HepG2 (cell line): ENCODE measurements around the gene ARHGEF7. TPM values are rescaled to one million over a fixed set of nuclear protein-coding genes. Genes with fewer than 3 reads are reported as not detected.

ENCODE experiments used
- ATAC-seq: fragments of 200-7000 bp; cut with Tn5 transposase; 3 replicates; pipeline ENCODE4 v1.9.1; 2020; ENCODE audit warnings: mild to moderate bottlenecking, moderate library complexity
- BruUV-seq: library from RNA; stranded (reverse); fragments of 400-500 nt; replicated peaks from 2 replicates; lab custom pipeline; 2021; lab: Mats Ljungman, UMichigan
- CTCF ChIA-PET: fragments of 300-600 bp; formaldehyde crosslinking; extraction: SDS; loops from one replicate; lab custom pipeline; 2021; ENCODE audit warnings: low total read pairs, inconsistent platforms, low intra/inter-chr PET ratio; lab: Yijun Ruan, JAX
- POLR2A ChIA-PET: fragments of 350-600 bp; sonication (Branson Sonifier 250); formaldehyde crosslinking; loops from one replicate; lab custom pipeline; 2020; ENCODE audit warnings: antibody characterized with exemption, inconsistent platforms; lab: Yijun Ruan, JAX
- DNase-seq: peaks from one replicate; pipeline ENCODE4 v3.0.0-alpha.2; 2015; ENCODE audit warnings: low spot score
- FAIRE-seq: peaks from 3 replicates; lab custom pipeline; 2011; peaks lifted over from hg19 to GRCh38; lab: Jason Lieb, UNC
- H2AFZ ChIP-seq: one replicate; pipeline ENCODE4 v1.6.1; 2011; ENCODE audit warnings: low read length, inconsistent platforms
- H3K27ac ChIP-seq: fragments of 300-600 bp; 3 replicates; pipeline ENCODE4 v1.8.0; 2011; ENCODE audit warnings: mixed run types, mild to moderate bottlenecking, mixed read lengths, low read length, inconsistent platforms; ENCODE audit not compliant: insufficient read depth; ENCODE audit errors: extremely low read length
- H3K27me3 ChIP-seq, 2 experiments: fragments of 200-600 bp in 1 of 2; 2 replicates in 1 of 2; 3 replicates in 1 of 2; pipeline versions ENCODE4 v1.6.0 to v1.8.0; 2011; ENCODE audit warnings: low read length in 2 of 2, mild to moderate bottlenecking in 2 of 2, moderate library complexity in 2 of 2, inconsistent platforms in 1 of 2; ENCODE audit not compliant: insufficient read depth in 2 of 2, control insufficient read depth in 1 of 2
- H3K36me3 ChIP-seq, 2 experiments: fragments of 200-600 bp in 1 of 2; replicated peaks in 1 of 2; 2 replicates in 1 of 2; 3 replicates in 1 of 2; pipeline versions ENCODE4 v1.5.1 to v1.8.0; 2011; ENCODE audit warnings: low read length in 2 of 2, inconsistent platforms in 1 of 2; ENCODE audit not compliant: insufficient read depth in 2 of 2, control insufficient read depth in 1 of 2
- H3K4me1 ChIP-seq: 2 replicates; pipeline ENCODE4 v1.5.1; 2012; ENCODE audit warnings: low read length, inconsistent platforms; ENCODE audit not compliant: insufficient read depth
- H3K4me2 ChIP-seq: 2 replicates; pipeline ENCODE4 v1.6.0; 2011; ENCODE audit warnings: low read depth, low read length, inconsistent platforms
- H3K4me3 ChIP-seq, 3 experiments: fragments of 200-600 bp in 1 of 3; sonication (generic), shearing (Covaris generic) in 1 of 3; replicated peaks in 1 of 3; 2 replicates each; pipeline ENCODE4 v1.5.1; 2011 to 2016; ENCODE audit warnings: low read length in 3 of 3, inconsistent platforms in 2 of 3, low read depth in 2 of 3, mild to moderate bottlenecking in 2 of 3, control low read depth in 1 of 3, mixed read lengths in 1 of 3; ENCODE audit not compliant: insufficient read depth in 1 of 3
- H3K79me2 ChIP-seq: one replicate; pipeline ENCODE4 v1.6.1; 2011; ENCODE audit warnings: low read length, inconsistent platforms; ENCODE audit not compliant: insufficient read depth
- H3K9ac ChIP-seq: 2 replicates; pipeline ENCODE4 v1.6.0; 2011; ENCODE audit warnings: mild to moderate bottlenecking, low read depth, low read length, inconsistent platforms; ENCODE audit not compliant: insufficient read depth
- H3K9me3 ChIP-seq: 2 replicates; pipeline ENCODE4 v1.5.1; 2012; ENCODE audit warnings: mild to moderate bottlenecking, low read length
- H4K20me1 ChIP-seq: 2 replicates; pipeline ENCODE4 v1.6.0; 2011; ENCODE audit warnings: inconsistent platforms, mild to moderate bottlenecking, low read length, moderate library complexity; ENCODE audit not compliant: insufficient read depth
- HMGA1 ChIP-seq: sonication (generic); formaldehyde crosslinking; conservative IDR thresholded peaks from 2 replicates; pipeline ENCODE4 v1.4.0; 2020; ENCODE audit warnings: missing genetic modification reagents
- JUN ChIP-seq: sonication (generic); formaldehyde crosslinking; IDR thresholded peaks from 2 replicates; pipeline ENCODE4 v1.4.0; 2020; ENCODE audit warnings: mild to moderate bottlenecking, missing genetic modification reagents
- NFAT5 ChIP-seq: sonication (generic); formaldehyde crosslinking; IDR thresholded peaks from 2 replicates; pipeline ENCODE4 v1.4.0; 2020; ENCODE audit warnings: missing genetic modification reagents
- SMAD1 ChIP-seq: sonication (generic); formaldehyde crosslinking; IDR thresholded peaks from 2 replicates; pipeline ENCODE4 v1.4.0; 2020; ENCODE audit warnings: missing genetic modification reagents, low read depth, mild to moderate bottlenecking, borderline replicate concordance
- SNAPC5 ChIP-seq: sonication (generic); formaldehyde crosslinking; IDR thresholded peaks from 2 replicates; pipeline ENCODE4 v1.8.1; 2023; ENCODE audit warnings: mild to moderate bottlenecking, missing genetic modification reagents, borderline replicate concordance
- TMF1 ChIP-seq: sonication (generic); formaldehyde crosslinking; IDR thresholded peaks from 2 replicates; pipeline ENCODE4 v1.8.1; 2022; ENCODE audit warnings: low read depth, missing genetic modification reagents
- ZBTB38 ChIP-seq: sonication (generic); formaldehyde crosslinking; IDR thresholded peaks from 2 replicates; pipeline ENCODE4 v1.5.1; 2020; ENCODE audit warnings: mild to moderate bottlenecking, missing genetic modification reagents
- ZBTB8A ChIP-seq: sonication (generic); formaldehyde crosslinking; IDR thresholded peaks from 2 replicates; pipeline ENCODE4 v1.4.0; 2020; ENCODE audit warnings: mild to moderate bottlenecking, low read depth, missing genetic modification reagents, borderline replicate concordance
- ZC3H4 ChIP-seq: sonication (generic); formaldehyde crosslinking; IDR thresholded peaks from 2 replicates; pipeline ENCODE4 v1.4.0; 2020; ENCODE audit warnings: missing genetic modification reagents, borderline replicate concordance
- ZFP90 ChIP-seq: sonication (generic); formaldehyde crosslinking; IDR thresholded peaks from 2 replicates; pipeline ENCODE4 v1.8.0; 2022; ENCODE audit warnings: missing genetic modification reagents, mild to moderate bottlenecking, inconsistent platforms, borderline replicate concordance
- ZNF274 ChIP-seq: sonication (generic); formaldehyde crosslinking; IDR thresholded peaks from 2 replicates; pipeline ENCODE4 v1.5.1; 2020; ENCODE audit warnings: mild to moderate bottlenecking, missing genetic modification reagents
- ZNF343 ChIP-seq: sonication (generic); formaldehyde crosslinking; IDR thresholded peaks from 2 replicates; pipeline ENCODE4 v1.4.0; 2020; ENCODE audit warnings: mild to moderate bottlenecking, missing genetic modification reagents
- ZSCAN30 ChIP-seq: sonication (generic); formaldehyde crosslinking; IDR thresholded peaks from 2 replicates; pipeline ENCODE4 v1.5.0; 2020; ENCODE audit warnings: mild to moderate bottlenecking, missing genetic modification reagents
- WGBS: methylation state at CpG from one replicate; pipeline ENCODE4 v1.1.6; 2017; ENCODE audit warnings: low lambda C conversion rate; 5-methylcytosine and 5-hydroxymethylcytosine counted together
- in situ Hi-C: cut with HindIII; loops from 2 replicates; pipeline ENCODE4 v1.10.0; 2017; ENCODE audit warnings: low pct_unique_long_range_greater_than_20kb; ENCODE audit not compliant: extremely low pct_ligation_motif_present
- intact Hi-C: fragments of 100-400 bp; cut with micrococcal nuclease; formaldehyde crosslinking; loops from one replicate; pipeline ENCODE4 v1.10.0; 2022; ENCODE audit not compliant: unreplicated experiment
- polyA plus RNA-seq, 8 experiments: library from polyadenylated mRNA; depleted of rRNA in 3 of 8; stranded (reverse) in 7 of 8; unstranded in 1 of 8; fragments of >200 nt; fragmentation: Illumina TruSeq in 4 of 8; extraction: Trizol in 4 of 8; gene quantifications; 2 replicates each; pipeline versions ENCODE4 v1.2.1 to v1.2.3, GENCODE V29; 2011 to 2016; ENCODE audit warnings: low read depth in 4 of 8, missing spikeins in 1 of 8, mixed read lengths in 1 of 8; ENCODE audit not compliant: insufficient read depth in 1 of 8
- total RNA-seq, 5 experiments: library from RNA; depleted of rRNA; stranded (reverse); fragments of >200 nt; fragmentation: Illumina TruSeq; extraction: Trizol; gene quantifications; 2 replicates each; pipeline ENCODE4 v1.2.3, GENCODE V29; 2016; ENCODE audit warnings: low read depth in 1 of 5

The ARHGEF7 gene
- total and polyA plus RNA-seq, 2 of the 13 experiments (the other 11 are each of a cell fraction or from before 2014, with no cell fraction given) = 15.7 to 22.3 TPM

GRCh38 chr13:111253365-111253872 is 138.3 kb downstream of the ARHGEF7 start:
- no peak overlapping the region for H3K4me3 ChIP-seq
- ChIA-PET POLR2A (no interaction called here), CTCF (no interaction called here)
- in situ Hi-C loops = no loop called here
- H3K79me2 ChIP-seq = no peaks in the 10 kb centered on the region
- H3K36me3 ChIP-seq = peaks cover 12 to 53% of the 10 kb centered on the region in 2 experiments
- no peak for DNase-seq
- no peak for TF ChIP-seq ZSCAN30 (CRISPR knock-in tag)
- TF ChIP-seq SNAPC5 (CRISPR knock-in tag) = no peak
- no peak for TF ChIP-seq ZNF343 (CRISPR knock-in tag)
- no peak for TF ChIP-seq ZNF274
- no peak for TF ChIP-seq ZC3H4 (CRISPR knock-in tag)
- TF ChIP-seq ZBTB38 (CRISPR knock-in tag) = no peak
- TF ChIP-seq TMF1 = no peak
- TF ChIP-seq NFAT5 (CRISPR knock-in tag) = no peak
- no peak for TF ChIP-seq JUN (CRISPR knock-in tag)
- TF ChIP-seq SMAD1 (CRISPR knock-in tag) = no peak
- TF ChIP-seq HMGA1 (CRISPR knock-in tag) = no peak
- no peak for TF ChIP-seq ZFP90 (CRISPR knock-in tag)
- TF ChIP-seq ZBTB8A (CRISPR knock-in tag) = no peak
- TF ChIP-seq, all 625 proteins: peak for 0
- no peaks in the 10 kb centered on the region for H3K27me3 ChIP-seq
- H3K4me2 ChIP-seq = no peak overlapping the region
- ATAC-seq (no peak), FAIRE-seq (no peak)
- no peaks in the 10 kb centered on the region for H4K20me1 ChIP-seq
- WGBS = 96% methylated on average over 9 of the region's 9 CpGs
- intact Hi-C loops = no loop called here
- no peaks in the 10 kb centered on the region for H3K4me1 ChIP-seq
- no TSS peak for BruUV-seq
- H3K27ac ChIP-seq = no peak overlapping the region
- no peak overlapping the region for H3K9ac ChIP-seq
- H3K9me3 ChIP-seq = no peaks in the 10 kb centered on the region
- H2AFZ ChIP-seq = no peak overlapping the region
